ENCODE measurements around the gene TNIP1.

The TNIP1 gene

GRCh38 chr5:151018846-151019245 is 62.0 kb downstream of the TNIP1 start:
- DNase-seq = no peak

GRCh38 chr5:151017897-151018296 is 62.9 kb downstream of the TNIP1 start:
- DNase-seq = no peak

DNA sequence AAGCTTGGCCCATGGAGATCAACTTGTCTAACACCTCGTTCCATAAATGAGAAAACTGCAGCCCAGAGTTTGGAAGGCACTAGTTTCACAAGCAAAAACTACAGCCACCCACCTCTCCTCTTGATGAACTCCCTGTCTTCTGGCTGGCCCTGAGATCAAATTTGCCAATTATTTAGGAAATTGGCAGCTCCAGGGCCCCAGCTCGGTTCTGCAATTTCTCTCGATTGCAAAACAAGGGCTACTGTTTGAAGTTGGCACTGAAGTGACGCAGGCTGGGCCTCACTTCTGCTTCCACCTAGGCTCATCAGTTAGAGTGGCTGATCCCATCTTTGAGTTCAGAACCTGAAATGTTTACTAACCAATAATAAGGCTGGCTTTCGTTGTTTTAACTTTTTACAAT is 64.1 kb downstream of the TNIP1 start:
- DNase-seq = no peak

DNA sequence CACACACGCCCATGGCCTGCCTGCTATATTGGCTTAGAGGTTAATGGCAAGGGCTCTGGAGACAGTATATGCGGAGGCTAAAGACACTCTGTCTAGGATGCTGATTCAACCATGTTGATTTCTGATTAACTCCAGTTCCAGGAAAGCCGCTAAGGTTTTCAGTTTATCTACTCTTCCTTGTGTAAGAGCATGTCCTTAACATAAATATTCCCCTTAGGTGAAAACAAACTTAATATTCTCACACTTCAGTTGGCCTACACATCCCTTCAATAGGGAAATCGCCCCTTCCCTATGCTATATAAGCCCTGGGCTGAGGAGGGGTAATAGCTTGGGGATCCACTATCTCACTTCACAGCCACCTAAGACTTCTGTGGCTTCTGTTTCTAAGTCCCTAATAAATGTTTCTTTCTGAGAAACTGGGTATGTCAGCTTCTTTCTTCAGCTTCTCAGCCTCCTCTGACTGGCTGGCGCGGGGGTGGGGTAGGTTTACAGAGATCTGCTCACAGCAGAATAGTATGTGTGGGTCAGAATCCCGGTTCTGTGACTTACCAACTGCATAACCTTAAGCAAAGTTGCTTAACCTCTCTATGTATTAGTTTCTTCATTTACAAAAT is 64.8 kb downstream of the TNIP1 start:
- no peak for DNase-seq

- DNase-seq = no peak
These were observed 66.0 kb downstream of the TNIP1 start for GRCh38 chr5:151014680-151015343.

- no peak for DNase-seq
These were observed 68.0 kb downstream of the TNIP1 start for GRCh38 chr5:151012862-151013261.

- no peak for DNase-seq
These were observed 71.9 kb downstream of the TNIP1 start for GRCh38 chr5:151008906-151009305.

GRCh38 chr5:151008210-151008491 is 72.7 kb downstream of the TNIP1 start:
- no peak for DNase-seq

DNA sequence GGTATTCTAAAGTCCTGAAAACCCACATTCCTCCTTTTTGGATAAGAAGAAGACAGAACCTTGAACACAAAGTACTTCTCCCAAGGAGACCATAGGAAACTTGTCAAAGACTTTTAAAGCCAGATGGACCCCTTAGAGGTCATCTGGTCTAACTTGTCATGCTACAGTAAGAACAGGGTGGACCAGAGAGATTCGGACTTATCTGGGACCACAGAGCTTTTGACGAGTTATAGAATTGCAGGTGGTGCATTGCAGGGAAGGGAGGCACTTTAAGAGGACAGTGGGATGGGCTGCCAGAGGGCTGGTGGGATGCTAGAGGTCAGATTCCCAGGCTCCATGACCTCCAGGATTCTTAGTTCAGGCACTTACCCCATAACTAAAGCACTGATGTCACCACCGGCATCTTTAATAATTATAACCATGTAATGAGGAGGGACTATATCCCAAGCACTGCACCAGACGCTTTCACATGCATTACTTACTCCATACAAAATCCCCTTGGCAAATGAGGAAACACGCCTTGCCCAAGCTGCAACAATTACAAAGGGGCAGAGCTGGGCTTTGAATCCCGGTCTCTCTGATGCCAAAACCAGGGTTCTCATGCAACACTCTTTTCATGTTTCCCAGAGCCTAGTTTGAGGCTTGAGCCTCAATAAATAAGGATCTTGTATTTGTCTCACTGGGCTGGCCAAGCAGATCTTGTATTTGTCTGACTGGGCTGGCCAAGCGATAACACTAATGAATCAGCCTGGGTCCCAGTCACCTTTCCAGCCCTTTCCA is 73.2 kb downstream of the TNIP1 start:
- no peak for DNase-seq

DNA sequence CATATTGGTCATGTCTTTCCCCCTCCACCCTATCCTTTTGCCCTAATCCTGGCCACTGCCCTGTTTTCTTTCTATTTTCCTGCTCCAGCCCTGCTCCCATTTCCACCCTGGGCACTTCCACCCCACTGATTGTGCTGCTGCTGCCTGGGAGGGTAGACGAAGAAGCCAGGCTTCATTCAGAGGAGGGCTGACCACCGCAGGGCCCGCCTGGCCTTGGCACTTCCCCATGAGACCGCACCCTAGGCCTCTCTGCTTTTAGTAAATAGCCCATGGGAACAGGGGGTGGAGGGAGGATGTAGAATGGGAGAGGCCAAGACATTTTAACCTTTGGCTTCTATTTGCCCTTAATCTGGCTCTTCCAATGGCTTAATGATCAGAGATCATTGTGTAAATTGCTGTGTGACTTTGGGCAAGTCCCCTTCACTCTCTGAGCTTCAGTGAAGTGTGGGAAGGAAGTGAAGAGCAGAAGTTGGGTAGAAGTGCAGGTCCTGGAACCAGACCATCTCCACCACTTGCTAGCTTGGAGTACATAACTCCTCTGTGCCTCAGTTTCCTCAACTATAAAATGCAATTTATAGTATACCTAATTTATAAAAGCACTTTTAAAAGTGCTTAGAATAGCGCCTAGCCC is 74.0 kb downstream of the TNIP1 start:
- no peak for DNase-seq

DNA sequence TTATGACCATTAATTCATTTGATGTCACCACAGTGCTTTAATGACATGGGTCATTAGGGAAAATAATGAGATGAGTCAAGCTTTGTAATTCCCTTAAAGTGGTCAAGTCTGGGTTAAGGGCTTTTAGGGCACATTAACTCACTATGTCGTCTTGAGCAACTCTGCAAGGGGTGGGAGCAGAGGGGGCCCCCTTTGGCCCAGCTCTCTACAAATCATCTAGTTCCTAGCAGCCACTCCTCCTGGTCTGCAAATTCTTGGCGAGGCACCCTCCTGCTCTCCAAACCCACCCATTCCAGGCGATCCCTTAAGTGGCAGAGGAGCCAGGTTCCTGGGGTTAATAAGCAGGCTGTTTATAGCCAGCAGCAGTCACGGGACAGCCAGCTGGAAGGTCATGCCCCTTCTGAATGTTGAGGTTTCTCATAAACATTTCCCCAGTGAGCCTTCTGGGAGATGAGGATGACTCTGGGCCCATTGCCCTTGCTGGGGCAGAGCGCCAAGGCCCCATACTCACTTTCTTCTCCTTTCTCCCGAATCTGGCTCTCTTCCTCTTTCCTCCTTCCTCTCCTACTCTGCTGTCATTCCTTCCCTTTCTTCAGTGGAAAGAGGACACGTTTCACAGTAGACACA is 74.8 kb downstream of the TNIP1 start:
- DNase-seq = no peak

DNA sequence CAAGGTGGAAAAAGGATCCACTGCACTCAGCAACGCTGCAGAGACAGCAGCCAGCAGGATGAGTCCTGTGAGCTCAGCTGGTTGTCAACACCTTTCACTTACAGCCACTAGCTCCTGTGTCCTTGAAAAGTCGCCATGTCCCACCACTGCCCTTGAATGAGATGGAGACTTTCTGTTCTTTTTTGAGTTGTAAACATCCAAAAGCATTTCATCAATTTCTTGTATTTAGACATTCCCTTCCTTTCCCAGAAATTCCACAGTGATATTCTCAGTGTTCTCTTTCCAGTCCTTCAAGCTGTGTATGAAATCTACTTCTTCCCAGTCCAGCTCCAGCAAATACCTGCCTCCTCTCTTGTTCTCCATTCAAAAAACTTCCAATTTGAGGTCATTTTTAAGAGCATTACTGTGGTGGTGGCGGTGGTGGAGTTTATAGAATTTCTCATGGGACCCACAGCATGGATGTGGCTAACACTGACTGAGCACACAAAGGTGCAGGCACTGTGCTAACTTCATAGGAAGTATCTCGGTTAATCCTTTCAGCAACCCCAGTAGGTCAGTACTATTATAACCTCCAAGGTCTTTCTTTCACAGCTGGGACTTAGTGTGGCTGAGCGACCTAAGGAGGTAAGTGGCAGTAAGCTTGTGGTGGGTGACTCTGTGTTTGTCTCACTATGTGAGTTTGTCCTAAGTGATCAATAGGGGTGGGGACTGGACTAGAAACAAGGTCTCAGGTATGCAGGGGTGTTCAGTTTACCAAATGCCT is 75.5 kb downstream of the TNIP1 start:
- DNase-seq = no peak

DNA sequence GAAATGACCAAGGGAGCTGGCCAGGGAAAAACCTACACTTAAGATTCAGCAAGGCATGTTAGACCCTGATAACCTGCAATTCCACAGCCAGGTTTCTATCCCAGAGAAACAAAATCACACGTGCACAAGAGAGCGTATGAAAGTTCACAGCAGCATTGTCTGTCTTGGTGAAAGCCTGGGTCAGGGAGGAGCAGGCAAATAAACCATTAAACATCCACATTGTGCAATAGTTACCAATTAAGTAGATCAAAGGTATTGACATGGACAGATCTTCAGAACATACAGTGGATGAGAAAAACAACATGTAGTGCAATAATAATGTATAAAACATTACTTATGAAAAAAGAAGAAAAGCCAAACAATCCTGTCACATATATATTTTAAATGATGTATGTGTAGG is 76.3 kb downstream of the TNIP1 start:
- DNase-seq = no peak

GRCh38 chr5:151003503-151003860 is 77.4 kb downstream of the TNIP1 start:
- DNase-seq = no peak

GRCh38 chr5:151002681-151003502 is 77.9 kb downstream of the TNIP1 start:
- no peak for DNase-seq

- peak; percentile 53 for DNase-seq
These were observed 78.6 kb downstream of the TNIP1 start for GRCh38 chr5:151002250-151002649.

DNA sequence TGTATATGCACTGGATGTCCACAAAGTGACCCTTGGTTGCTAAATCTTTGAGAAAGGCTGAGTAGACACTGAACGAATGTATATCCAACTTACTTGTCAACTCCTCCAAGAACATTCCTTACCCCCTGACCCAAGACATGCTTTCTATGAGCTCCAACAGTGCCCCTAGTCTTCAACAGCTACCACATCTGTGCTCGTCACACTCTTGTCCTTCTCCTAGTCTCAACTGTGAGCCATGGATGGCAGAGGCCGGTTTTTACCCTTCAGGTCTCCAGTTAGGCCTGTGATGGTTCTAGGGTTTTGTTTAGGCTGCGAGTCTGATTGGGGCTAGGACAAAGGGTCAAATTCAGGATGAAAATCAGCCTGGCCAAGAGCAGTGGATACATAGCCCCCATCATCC is 79.4 kb downstream of the TNIP1 start:
- no peak for DNase-seq

GRCh38 chr5:150999704-151000442 is 81.0 kb downstream of the TNIP1 start:
- DNase-seq = no peak

- no peak for DNase-seq
These were observed 86.9 kb downstream of the TNIP1 start for GRCh38 chr5:150993826-150994412.

GRCh38 chr5:150993422-150993821 is 87.4 kb downstream of the TNIP1 start:
- DNase-seq = no peak

DNA sequence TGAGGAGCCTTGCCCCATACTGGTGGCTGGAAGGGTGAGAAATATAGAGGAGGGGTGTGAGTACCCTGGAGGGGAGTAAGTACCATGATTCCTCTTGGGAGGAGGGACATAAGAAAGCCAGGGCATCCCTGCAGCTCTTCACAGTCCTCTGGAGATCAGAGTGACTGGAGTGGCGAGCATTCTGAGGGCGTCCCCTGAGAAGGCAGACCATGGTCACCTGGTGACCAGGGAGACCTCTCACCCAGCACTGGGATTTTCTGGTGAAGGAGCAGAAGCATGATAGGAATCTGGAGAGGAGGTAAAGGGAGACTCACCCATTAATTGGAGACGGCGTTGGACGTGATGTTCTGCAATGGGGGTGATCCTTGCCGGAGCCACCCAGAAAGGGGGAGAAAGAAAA is 88.1 kb downstream of the TNIP1 start:
- no peak for DNase-seq

Data from amniotic stem cell (primary cell).